Measurements from ENCODE around the gene CNNM2.

The CNNM2 gene

DNA sequence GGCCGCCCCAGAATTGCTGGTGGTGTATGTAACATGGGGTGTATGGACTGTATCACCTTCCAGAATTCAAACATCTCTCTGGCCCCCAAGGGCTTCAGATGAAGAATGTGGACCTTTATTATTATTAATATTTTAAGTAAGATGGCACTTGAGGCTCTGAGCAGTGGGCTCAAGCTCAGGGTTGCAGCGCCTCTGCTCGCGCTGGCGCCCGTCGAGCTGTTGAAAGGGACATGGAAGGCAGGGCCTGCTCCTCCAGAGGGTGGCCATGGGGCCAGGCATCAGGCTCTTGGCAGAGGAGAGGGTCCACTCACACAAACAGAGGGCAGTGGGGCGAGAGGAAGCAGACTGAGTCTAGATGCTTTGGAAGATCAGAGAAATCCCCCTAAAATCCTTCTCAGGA is 154.8 kb downstream of the CNNM2 start:
- FAIRE-seq: no peak
- no peak for TF ChIP-seq POLR2A (IDR thresholded peaks at IDR 0.05; ENCODE audit: low read depth, low read length)
- no peak for DNase-seq (ENCODE audit: insufficient read length, low spot score)

GRCh38 chr10:103077020-103077419 is 158.9 kb downstream of the CNNM2 start:
- DNase-seq (ENCODE audit: insufficient read length, low spot score) (no peak), FAIRE-seq (no peak)

DNA sequence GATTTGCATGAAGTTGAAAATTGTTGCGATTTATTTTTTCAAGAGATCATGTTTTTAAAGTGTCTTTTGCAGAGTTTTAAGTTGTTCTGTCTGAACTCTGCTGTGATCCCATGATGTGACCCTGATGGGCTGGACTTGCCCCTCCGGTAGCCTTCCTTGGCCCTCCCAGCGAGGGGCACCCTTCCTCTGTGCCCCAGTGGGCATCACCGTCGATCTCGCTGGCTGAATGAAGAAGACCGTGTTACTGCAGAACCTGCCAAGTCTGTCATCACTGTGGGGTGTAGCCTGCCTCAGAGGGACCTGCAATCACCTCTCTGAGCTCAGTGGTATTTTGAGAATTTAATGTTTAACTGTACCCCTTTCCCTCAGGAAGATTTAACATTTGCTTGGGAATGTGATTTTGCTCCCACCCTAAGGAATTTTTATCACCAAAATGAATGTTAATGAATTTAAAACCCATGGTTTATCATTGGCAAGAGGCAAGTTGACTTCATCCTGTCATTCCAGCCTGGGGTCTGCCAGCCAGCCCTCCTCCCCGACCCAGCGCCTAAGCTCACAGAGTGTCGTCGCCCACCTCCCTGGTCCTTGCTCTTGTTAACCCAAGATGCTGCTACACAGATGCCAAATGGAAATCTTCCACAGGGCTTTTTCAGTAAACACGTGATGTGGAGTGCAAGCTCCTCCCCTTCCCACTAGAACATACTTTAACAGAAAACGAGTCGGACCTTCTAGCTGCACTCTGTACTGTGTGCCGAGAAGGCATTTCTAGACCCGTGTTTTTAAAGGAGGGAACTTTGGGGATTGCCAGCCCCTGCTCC is 159.6 kb downstream of the CNNM2 start:
- no peak for TF ChIP-seq POLR2A (IDR thresholded peaks at IDR 0.05; ENCODE audit: low read depth, low read length)
- no peak for DNase-seq (ENCODE audit: insufficient read length, low spot score)
- no peak for FAIRE-seq

More at GRCh38 chr10:103077020-103077419, 158.9 kb downstream of the CNNM2 start:
- TF ChIP-seq POLR2A (IDR thresholded peaks at IDR 0.05; ENCODE audit: low read depth, low read length): no peak

DNA sequence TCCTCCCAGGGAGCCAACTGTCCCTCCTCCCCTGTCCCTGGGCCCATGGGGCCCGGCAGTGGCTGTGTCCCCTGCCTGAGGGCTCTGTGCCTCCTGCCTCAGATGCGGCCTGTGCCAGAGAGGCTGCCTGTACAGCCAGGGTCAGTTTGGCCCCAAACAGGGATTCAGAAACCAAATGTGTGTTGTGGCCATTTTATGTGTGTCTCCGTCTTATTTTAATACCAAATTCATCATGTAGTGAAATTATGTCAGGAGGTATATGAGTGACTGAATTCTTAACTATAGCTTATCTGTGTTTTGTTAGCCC is 160.2 kb downstream of the CNNM2 start:
- DNase-seq (ENCODE audit: insufficient read length, low spot score): no peak
- no peak for TF ChIP-seq POLR2A (IDR thresholded peaks at IDR 0.05; ENCODE audit: low read depth, low read length)
- FAIRE-seq: no peak

GRCh38 chr10:103078676-103079075 is 160.6 kb downstream of the CNNM2 start:
- DNase-seq (ENCODE audit: insufficient read length, low spot score) (no peak), FAIRE-seq (no peak)
- no peak for TF ChIP-seq POLR2A (IDR thresholded peaks at IDR 0.05; ENCODE audit: low read depth, low read length)

DNA sequence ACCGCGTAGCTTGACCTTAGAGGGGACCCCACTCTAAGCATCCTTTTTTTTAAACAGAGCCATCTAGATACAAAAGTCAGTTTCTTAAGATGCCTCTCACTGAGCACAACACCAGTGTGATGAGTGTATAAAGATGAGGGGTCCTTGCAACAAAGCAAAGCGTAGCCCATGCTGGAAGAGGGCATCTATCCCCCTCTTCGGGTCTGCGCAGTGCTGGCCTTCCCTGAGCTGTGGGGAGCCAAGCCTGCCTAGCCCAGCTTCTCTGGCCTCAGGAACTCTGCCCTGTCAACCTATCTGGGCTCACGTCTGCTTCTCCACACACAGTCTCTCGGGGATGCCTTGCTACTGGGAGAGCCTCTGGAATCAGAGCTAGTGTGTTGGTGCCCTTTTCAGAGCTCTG is 161.0 kb downstream of the CNNM2 start:
- DNase-seq (ENCODE audit: insufficient read length, low spot score) (no peak), FAIRE-seq (no peak)
- no peak for TF ChIP-seq POLR2A (IDR thresholded peaks at IDR 0.05; ENCODE audit: low read depth, low read length)

GRCh38 chr10:103079946-103080345 is 161.9 kb downstream of the CNNM2 start:
- no peak for TF ChIP-seq POLR2A (IDR thresholded peaks at IDR 0.05; ENCODE audit: low read depth, low read length)
- FAIRE-seq: no peak
- no peak for DNase-seq (ENCODE audit: insufficient read length, low spot score)

GRCh38 chr10:103080891-103081581 is 162.9 kb downstream of the CNNM2 start:
- FAIRE-seq: no peak
- TF ChIP-seq POLR2A (IDR thresholded peaks at IDR 0.05; ENCODE audit: low read depth, low read length): no peak
- peak; percentile 18 for DNase-seq (ENCODE audit: insufficient read length, low spot score)

DNA sequence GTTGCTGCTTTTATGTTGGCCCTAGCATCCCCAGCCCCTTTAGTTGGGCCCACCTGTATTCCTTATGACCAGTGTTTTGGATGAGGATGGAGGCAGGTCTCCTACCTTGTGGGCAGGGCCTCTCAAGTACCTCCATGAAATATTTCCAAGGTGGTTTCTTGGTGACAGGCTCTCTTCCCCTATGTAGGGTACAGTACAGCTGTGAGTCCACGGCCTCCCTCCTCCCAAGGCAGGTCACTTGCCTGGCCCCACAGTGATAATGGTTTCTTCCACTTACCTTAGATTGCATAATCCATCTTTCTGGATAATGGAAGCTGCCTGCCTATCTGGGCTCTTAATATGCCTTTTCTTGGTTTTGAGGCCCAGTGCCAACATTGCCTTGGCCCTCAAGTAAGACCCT is 164.6 kb downstream of the CNNM2 start:
- DNase-seq (ENCODE audit: insufficient read length, low spot score) (no peak), FAIRE-seq (no peak)
- no peak for TF ChIP-seq POLR2A (IDR thresholded peaks at IDR 0.05; ENCODE audit: low read depth, low read length)

- no peak for DNase-seq (ENCODE audit: insufficient read length, low spot score)
- no peak for FAIRE-seq
These were observed 165.3 kb downstream of the CNNM2 start for GRCh38 chr10:103083266-103083976.

GRCh38 chr10:103083977-103084320 is 165.9 kb downstream of the CNNM2 start:
- no peak for TF ChIP-seq POLR2A (IDR thresholded peaks at IDR 0.05; ENCODE audit: low read depth, low read length)
- DNase-seq (ENCODE audit: insufficient read length, low spot score): no peak
- no peak for FAIRE-seq

More at GRCh38 chr10:103083266-103083976, 165.3 kb downstream of the CNNM2 start:
- no peak for TF ChIP-seq POLR2A (IDR thresholded peaks at IDR 0.05; ENCODE audit: low read depth, low read length)

- DNase-seq (ENCODE audit: insufficient read length, low spot score): no peak
- FAIRE-seq: no peak
- no peak for TF ChIP-seq POLR2A (IDR thresholded peaks at IDR 0.05; ENCODE audit: low read depth, low read length)
These were observed 168.2 kb downstream of the CNNM2 start for GRCh38 chr10:103086261-103086660.

DNA sequence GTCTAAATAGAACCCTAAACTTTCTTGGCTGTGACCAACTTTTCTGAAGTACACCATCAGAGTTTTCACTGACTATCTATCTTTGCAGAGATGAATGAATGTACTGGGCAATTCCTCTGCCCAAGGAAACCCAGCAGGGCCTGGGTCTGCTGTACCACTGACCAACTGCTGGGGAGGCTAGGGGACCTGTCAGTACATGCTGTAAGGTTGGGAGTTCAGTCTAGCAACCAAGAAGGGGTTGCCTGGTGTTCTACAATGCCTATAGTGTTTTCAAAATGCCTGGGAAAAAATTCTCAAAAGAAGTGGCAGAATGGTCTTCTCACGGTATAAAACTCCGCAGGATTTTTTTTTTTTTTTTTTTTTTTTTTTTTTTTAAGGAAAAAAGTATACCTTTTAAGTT is 168.7 kb downstream of the CNNM2 start:
- no peak for TF ChIP-seq POLR2A (IDR thresholded peaks at IDR 0.05; ENCODE audit: low read depth, low read length)
- FAIRE-seq (no peak), DNase-seq (ENCODE audit: insufficient read length, low spot score) (no peak)

DNA sequence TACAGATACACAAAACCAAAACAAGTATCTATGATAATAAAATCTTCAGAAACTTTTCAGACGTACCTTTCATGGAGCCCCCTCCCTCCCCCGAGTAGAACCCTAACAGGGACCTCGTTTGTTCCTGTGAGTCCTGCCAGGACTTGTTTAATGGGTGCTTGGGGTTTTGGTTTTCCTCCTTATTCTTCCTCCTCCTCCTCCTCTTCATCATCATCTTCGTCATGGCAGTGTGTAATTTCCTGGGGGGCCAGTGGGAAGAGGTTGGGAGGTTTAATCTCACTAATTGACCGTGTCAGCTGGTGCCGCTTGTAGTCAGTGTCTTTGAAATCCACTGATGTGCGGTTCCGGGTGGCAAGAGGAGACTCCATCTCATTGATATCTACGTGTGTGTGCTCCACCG is 171.4 kb downstream of the CNNM2 start:
- TF ChIP-seq POLR2A (IDR thresholded peaks at IDR 0.05; ENCODE audit: low read depth, low read length): no peak
- DNase-seq (ENCODE audit: insufficient read length, low spot score) (no peak), FAIRE-seq (no peak)
